Measurements from ENCODE around the gene HACD4. TPM values are rescaled to one million over a fixed set of nuclear protein-coding genes. Genes with fewer than 3 reads are reported as not detected.

Gene HACD4
- total and polyA plus RNA-seq, 2 donors (not counting 3 experiments of a cell fraction or from before 2014, with no cell fraction given), result 1.3 to 1.4 TPM

DNA sequence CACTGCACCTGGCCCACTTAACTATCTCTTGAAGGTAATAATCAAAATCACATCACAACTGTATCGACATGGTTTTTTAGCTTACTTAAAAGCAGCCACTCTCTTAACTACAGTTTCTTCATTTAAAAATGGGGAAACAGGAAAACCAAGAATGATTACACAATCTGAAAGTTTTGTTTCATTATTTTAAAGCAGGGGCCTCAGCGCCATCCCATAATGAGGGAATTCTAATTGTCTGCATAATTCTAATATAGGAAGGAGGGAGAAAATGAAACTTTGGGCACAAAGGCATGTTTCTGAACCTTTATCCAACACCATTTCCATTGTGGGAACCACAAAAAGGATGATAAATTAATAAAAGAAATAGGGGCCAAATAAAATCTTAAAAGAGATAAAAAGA lies 7.6 kb downstream of the HACD4 start:
- H3K79me2 ChIP-seq (ENCODE audit: control insufficient read depth, insufficient read depth, low read length), result no peaks in the 10 kb centered on the region
- H3K27ac ChIP-seq (ENCODE audit: insufficient read depth, low read depth, low read length), result no peak overlapping the region
- no peaks in the 10 kb centered on the region for H3K36me3 ChIP-seq (ENCODE audit: control insufficient read depth in 2 of 2, extremely low read depth in 1 of 2, insufficient read depth in 2 of 2, low read length in 2 of 2)
- H3K9me3 ChIP-seq (replicated peaks; ENCODE audit: control insufficient read depth, insufficient read depth, low read length), result no peaks in the 10 kb centered on the region
- H2AFZ ChIP-seq (ENCODE audit: low read depth, low read length), result no peak overlapping the region
- POLR2A ChIA-PET, result no interaction called here
- TF ChIP-seq POLR2AphosphoS5 (IDR thresholded peaks at IDR 0.05; ENCODE audit: insufficient read depth, low read depth, low read length) (no peak), FOS (IDR thresholded peaks at IDR 0.05; ENCODE audit: borderline replicate concordance, insufficient read depth, low read length) (no peak), JUN (IDR thresholded peaks at IDR 0.05; ENCODE audit: borderline replicate concordance, insufficient read depth, insufficient read length, low read depth) (no peak), MYC (IDR thresholded peaks at IDR 0.05; ENCODE audit: low read depth, low read length) (no peak), GATA2 (IDR thresholded peaks at IDR 0.05; ENCODE audit: insufficient read depth, insufficient read length, low read depth, low read length) (no peak), POLR2A (IDR thresholded peaks at IDR 0.05; ENCODE audit: low read depth, low read length) (no peak), EZH2 (IDR thresholded peaks at IDR 0.05; ENCODE audit: borderline replicate concordance, low read depth, low read length, severe bottlenecking) (no peak)
- TF ChIP-seq, protein P1, sequence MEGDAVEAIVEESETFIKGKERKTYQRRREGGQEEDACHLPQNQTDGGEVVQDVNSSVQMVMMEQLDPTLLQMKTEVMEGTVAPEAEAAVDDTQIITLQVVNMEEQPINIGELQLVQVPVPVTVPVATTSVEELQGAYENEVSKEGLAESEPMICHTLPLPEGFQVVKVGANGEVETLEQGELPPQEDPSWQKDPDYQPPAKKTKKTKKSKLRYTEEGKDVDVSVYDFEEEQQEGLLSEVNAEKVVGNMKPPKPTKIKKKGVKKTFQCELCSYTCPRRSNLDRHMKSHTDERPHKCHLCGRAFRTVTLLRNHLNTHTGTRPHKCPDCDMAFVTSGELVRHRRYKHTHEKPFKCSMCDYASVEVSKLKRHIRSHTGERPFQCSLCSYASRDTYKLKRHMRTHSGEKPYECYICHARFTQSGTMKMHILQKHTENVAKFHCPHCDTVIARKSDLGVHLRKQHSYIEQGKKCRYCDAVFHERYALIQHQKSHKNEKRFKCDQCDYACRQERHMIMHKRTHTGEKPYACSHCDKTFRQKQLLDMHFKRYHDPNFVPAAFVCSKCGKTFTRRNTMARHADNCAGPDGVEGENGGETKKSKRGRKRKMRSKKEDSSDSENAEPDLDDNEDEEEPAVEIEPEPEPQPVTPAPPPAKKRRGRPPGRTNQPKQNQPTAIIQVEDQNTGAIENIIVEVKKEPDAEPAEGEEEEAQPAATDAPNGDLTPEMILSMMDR (IDR thresholded peaks at IDR 0.05; ENCODE audit: extremely low read depth in 1 of 2, insufficient read depth in 1 of 2, low read depth in 1 of 2, low read length in 2 of 2), result no peak
- TF ChIP-seq, protein P2, sequence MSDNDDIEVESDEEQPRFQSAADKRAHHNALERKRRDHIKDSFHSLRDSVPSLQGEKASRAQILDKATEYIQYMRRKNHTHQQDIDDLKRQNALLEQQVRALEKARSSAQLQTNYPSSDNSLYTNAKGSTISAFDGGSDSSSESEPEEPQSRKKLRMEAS (IDR thresholded peaks at IDR 0.05; ENCODE audit: insufficient read depth, insufficient read length), result no peak
- intact Hi-C loops (cut with micrococcal nuclease), result loop anchor here (10.0 kb wide), 1 partner anchor 401 kb away; no protein-coding TSS in a partner anchor
- no peaks in the 10 kb centered on the region for H4K20me1 ChIP-seq (replicated peaks; ENCODE audit: control insufficient read depth, extremely low read depth, insufficient read depth, low read length)
- BruUV-seq (replicated peaks), result no TSS peak
- no peaks in the 10 kb centered on the region for H3K9me1 ChIP-seq (replicated peaks; ENCODE audit: control insufficient read depth, extremely low read depth, insufficient read depth, low read length)
- no peaks in the 10 kb centered on the region for H3K4me1 ChIP-seq (ENCODE audit: control insufficient read depth, extremely low read depth, insufficient read depth, low read length)
- no peak overlapping the region for H3K9ac ChIP-seq (replicated peaks; ENCODE audit: extremely low read depth, insufficient read depth, low read length)
- dilution Hi-C loops (cut with MboI; ENCODE audit: extremely low pct_ligation_motif_present, low sequenced_read_pairs), result no loop called here
- no peak for DNase-seq (ENCODE audit: low read depth, low spot score)
- no peak overlapping the region for H3K4me3 ChIP-seq (replicated peaks in 1 of 3; ENCODE audit: insufficient read depth in 1 of 3, low read depth in 1 of 3, low read length in 3 of 3)
- H3K4me2 ChIP-seq (ENCODE audit: insufficient read depth, low read length), result no peak overlapping the region
- no peaks in the 10 kb centered on the region for H3K27me3 ChIP-seq (ENCODE audit: control insufficient read depth in 2 of 2, insufficient read depth in 2 of 2, low read length in 2 of 2)
- CTCF ChIA-PET, result interaction anchor here (1.5 kb wide), 1 partner anchor 83 kb away, joined by 5 read pairs; no protein-coding TSS in a partner anchor
- no peak for FAIRE-seq
